H1 (cell line): ENCODE data around the gene TTC9. TPM values are rescaled to one million over a fixed set of nuclear protein-coding genes. Genes with fewer than 3 reads are reported as not detected.

Experiments used
- CHD1 ChIP-seq: IDR thresholded peaks from 2 replicates; pipeline ENCODE4 v1.6.1; 2012; ENCODE audit warnings: low read depth, low read length, improper control_type of control experiment
- CTCF ChIP-seq, 3 experiments: IDR thresholded peaks; 1 replicate in 2 of 3; 2 replicates in 1 of 3; pipeline versions ENCODE4 v1.5.1 to v1.6.1; 2011; ENCODE audit warnings: low read length in 3 of 3, mild to moderate bottlenecking in 3 of 3, inconsistent platforms in 2 of 3, low read depth in 1 of 3, moderate library complexity in 1 of 3; ENCODE audit not compliant: insufficient read depth in 1 of 3; ENCODE audit errors: control extremely low read depth in 1 of 3
- MAX ChIP-seq: IDR thresholded peaks from 2 replicates; pipeline ENCODE4 v1.6.1; 2012; ENCODE audit warnings: inconsistent platforms
- SP4 ChIP-seq: IDR thresholded peaks from 2 replicates; pipeline ENCODE4 v1.6.1; 2012; ENCODE audit warnings: low read length, inconsistent platforms
- TCF12 ChIP-seq: IDR thresholded peaks from 2 replicates; pipeline ENCODE4 v1.6.1; 2011; ENCODE audit warnings: low read depth, mild to moderate bottlenecking, low read length
- polyA plus RNA-seq, 7 experiments: library from polyadenylated mRNA; depleted of rRNA in 3 of 7; stranded (reverse) in 5 of 7; unstranded in 2 of 7; fragments of >200 nt in 5 of 7; fragments of 200-250 nt in 2 of 7; gene quantifications; 1 replicate in 5 of 7; 2 replicates in 1 of 7; 4 replicates in 1 of 7; pipeline versions ENCODE4 v1.2.1 to v1.2.3, GENCODE V29; 2011 to 2013; ENCODE audit warnings: missing spikeins in 2 of 7, mixed read lengths in 2 of 7
- total RNA-seq: library from RNA; stranded (reverse); fragmentation: NEBNext Ultra II Directional; extraction: Animal tissue kit (Norgen Biotek cat#: 25700); gene quantifications from 2 replicates; pipeline ENCODE4 v1.2.1, GENCODE V29; 2021

Gene TTC9
- total and polyA plus RNA-seq, 2 of the 8 experiments (the other 6 are each of a cell fraction or from before 2014, with no cell fraction given), result 21.0 to 29.5 TPM

GRCh38 chr14:70599345-70599744 lies 42.4 kb upstream of the TTC9 start (continued):
- no peak for TF ChIP-seq CTCF (IDR thresholded peaks at IDR 0.05; ENCODE audit: control extremely low read depth in 1 of 3, insufficient read depth in 1 of 3, low read depth in 1 of 3, low read length in 3 of 3)
- no peak for TF ChIP-seq CHD1
- no peak for TF ChIP-seq TCF12
- no peak for TF ChIP-seq SP4
- no peak for TF ChIP-seq MAX
